EL (cell line): ENCODE results near the gene HTRA1.

Experiments used
- DNase-seq: peaks from one replicate; pipeline ENCODE4 v3.0.0-alpha.2; 2016

The HTRA1 gene

DNA sequence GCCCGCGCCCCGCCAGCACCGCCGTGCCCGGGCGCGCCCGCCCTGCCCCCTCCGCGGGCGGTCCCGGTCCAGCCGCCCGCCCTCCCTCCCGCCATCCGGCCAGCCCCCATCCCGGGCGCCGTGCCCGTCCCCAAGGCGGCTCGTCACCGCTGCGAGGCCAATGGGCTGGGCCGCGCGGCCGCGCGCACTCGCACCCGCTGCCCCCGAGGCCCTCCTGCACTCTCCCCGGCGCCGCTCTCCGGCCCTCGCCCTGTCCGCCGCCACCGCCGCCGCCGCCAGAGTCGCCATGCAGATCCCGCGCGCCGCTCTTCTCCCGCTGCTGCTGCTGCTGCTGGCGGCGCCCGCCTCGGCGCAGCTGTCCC lies at the start of gene HTRA1:
HTRA1 (plus strand) TSS at position 187 of the 362 bp plus-strand sequence; CDS start at position 287, 100 bp downstream.
- peak; percentile 58 for DNase-seq

DNA sequence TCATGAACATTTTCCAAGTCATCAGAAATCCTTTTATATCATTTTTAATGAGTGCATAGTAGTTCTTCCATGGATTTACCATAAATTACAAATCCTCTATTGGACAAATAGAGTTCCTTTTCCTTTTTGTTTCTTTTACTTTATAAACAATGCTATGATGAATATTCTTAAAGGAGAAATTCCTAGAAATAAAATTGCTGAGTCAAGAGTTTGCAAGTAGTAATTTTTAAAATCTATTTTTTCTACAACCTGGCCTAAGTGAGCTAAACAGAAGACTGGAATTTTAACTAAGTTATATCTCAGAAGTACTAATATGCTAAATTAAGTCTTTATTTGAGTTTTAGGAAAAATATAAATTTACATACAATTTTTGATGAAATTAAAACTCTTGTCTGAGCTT lies 48.0 kb upstream of the HTRA1 start:
- no peak for DNase-seq

GRCh38 chr10:122417667-122418066 lies 43.7 kb upstream of the HTRA1 start:
- DNase-seq = no peak

DNA sequence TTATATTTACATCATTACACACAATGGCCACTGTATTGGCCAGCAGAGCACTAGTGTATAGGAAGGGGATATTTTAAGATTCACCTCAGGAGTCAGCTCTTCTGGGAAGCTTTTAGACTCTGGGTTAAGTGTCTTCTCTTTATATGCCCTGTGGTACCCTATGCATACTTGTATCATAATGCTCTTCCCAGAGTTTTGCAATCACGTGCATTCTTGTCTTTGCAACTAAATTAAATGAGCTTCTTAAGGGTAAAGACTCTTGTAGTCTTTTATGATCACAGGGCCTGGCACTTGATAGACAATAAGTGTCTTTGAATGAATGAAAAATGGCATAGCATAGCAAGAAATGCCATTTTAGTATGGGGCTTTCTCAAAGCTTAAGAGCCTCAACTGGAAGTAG lies 42.3 kb upstream of the HTRA1 start:
- DNase-seq = no peak

DNA sequence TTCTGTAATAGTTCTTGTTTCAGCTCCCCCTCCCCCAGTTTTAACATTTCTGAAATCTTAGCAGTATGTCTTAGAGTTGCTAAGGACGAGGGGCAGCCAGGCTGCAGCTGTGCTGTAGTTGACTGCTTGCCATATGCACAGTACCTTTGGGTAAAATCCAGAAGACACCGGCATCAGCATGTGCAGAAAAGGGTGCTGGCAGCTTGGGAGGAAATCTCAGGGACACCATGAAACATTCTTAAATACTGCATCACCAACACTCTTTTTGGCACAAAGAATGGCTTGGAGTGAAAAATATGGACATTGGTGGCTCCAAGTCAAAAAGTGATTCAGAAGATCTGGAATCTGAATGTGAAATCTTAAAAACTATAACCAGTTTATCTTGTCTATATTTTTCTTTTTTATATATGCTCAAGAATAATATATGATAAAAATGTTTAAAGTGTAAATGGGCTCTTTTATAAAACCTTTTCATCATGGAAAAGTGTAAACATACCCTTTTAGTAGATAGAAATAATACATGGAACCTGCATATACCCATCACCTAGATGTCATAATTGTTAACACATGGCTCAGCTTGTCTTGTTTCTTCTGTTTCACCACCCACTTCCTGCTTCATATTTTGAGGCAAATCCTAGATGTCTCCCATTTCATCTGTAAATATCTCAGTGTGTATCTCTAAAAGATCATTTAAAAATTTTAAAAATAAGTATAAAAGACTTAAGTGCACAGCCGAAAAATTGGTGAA lies 41.3 kb upstream of the HTRA1 start:
- DNase-seq = peak; percentile 66

DNA sequence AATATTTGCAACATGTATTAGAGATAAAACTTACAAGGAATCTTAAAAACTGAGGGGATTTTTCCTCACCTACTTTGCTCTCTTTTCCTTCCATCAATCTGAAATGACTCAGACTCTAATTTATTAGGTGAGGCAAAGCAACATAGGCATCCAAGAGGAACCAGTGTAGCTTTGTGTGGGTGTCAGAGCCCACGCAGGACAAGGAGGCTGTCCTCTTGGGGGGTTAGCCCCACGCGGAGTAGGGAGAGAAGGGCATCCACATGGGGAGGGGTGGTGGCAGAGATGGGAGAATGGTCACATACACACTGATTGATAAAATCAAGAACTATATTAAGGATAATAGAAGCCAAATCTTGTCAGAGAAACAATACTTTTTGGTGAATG lies 40.7 kb upstream of the HTRA1 start:
- peak; percentile 11 for DNase-seq

- peak; percentile 2 for DNase-seq
Measured at GRCh38 chr10:122421054-122421625, 40.2 kb upstream of the HTRA1 start.

DNA sequence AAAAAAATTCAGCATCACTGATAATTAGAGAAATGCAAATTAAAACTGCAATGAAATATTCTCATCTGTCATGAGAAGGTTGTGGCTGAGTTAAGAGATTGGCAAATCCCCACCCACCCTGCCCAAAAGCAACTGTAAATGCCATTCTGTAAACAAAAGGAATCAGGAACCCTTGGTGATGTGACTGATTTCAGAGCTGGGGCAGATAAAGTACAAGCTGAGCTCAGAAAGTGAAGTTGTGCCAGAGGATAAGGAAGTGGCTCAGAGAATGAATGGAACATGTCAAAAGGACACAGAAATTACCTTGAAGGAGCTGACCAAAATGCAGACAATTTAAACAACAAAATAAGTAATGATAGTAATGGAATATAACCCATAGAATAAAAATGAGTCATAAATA lies 39.6 kb upstream of the HTRA1 start:
- DNase-seq = no peak

DNA sequence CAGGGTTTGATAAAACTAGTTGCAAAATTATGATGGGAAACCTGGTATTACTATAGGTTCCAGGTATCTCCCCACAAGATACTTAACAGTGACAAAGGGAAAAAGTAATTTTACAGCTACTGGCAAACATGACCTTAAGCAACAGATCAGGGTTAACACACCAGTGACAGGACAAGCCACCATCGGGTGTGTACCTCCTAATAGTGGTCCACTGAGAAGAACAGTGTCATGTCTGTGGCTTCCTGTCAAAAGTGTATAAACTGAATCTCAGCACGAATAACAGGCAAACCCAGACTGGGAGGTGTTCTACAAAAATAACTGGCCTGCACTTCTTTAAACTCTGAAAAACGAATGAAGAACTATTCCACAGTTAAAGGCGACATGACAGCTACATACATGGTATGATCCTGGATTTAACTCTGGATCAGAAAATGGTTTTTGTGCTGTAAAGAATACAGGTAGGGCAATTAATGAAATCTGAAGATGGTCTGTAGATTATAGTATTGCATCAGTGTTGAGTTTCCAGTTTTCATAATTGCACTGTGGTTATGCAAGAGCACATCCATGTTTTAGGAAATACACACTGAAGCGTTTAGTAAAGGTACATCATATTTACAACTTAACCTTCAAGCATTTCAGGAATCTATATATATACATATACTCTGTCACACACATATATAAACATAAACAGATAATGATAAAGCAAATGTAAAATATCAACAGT lies 38.9 kb upstream of the HTRA1 start:
- no peak for DNase-seq

GRCh38 chr10:122424059-122424458 lies 37.3 kb upstream of the HTRA1 start:
- DNase-seq = no peak

- DNase-seq = no peak
Measured at GRCh38 chr10:122426829-122427228, 34.5 kb upstream of the HTRA1 start.

DNA sequence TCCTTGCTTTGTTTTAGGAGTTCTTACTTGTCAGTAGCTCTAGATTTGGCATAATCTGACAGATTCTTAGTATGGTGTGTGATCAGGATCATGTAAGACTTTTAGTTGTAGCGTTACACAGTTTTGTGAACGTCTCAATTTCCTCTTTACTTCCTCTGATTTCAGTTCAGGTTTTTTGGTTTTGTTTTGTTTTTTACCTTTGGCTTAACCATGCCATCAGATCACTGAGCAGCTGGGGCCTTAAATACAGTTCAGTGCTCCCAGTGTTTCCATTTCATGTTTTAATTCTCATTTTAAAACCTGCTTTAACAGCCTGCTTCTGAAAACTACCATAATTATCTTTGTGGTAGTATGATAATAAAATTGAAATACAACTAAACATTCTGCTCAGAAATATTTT lies 34.1 kb upstream of the HTRA1 start:
- DNase-seq = no peak

- DNase-seq = peak; percentile 50
Measured at GRCh38 chr10:122435212-122435827, 26.0 kb upstream of the HTRA1 start.

DNA sequence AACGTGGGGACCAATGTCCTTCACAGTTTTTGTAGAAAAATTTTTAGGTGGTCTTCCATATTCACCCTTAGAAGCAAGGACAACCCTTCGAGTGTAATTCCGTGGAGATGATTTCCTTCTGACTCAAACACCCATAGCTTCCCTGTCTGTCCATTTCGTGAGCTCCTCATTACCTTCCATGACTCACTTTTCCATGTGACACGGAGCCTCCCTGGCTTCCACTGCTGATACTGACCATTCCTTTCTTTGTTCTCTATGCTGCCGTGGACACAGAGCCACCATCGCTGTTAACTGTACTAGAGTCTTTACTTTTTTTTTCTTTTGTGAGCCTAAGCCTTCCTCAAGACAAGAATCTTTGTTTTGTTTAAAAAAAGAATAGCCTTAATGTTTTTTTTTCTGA lies 19.4 kb upstream of the HTRA1 start:
- peak; percentile 53 for DNase-seq

DNA sequence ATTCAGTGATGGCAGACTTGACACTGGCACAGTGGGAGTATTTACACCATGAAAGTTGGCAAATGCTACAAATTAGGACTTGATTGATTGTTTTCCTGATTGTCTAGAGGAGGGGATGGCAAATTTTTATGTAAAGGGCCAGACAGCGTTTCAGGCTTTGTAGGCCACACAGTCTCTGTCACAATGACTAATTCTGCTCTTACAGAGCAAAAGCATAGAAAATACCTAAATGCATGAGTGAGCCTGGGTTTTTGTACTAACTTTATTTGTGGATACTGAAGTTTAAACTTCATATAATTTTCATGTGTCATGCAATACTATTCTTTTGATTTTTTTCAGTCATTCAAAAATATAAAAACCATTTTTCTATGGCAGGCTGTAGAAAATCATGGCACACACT lies 15.9 kb upstream of the HTRA1 start:
- DNase-seq = no peak

DNA sequence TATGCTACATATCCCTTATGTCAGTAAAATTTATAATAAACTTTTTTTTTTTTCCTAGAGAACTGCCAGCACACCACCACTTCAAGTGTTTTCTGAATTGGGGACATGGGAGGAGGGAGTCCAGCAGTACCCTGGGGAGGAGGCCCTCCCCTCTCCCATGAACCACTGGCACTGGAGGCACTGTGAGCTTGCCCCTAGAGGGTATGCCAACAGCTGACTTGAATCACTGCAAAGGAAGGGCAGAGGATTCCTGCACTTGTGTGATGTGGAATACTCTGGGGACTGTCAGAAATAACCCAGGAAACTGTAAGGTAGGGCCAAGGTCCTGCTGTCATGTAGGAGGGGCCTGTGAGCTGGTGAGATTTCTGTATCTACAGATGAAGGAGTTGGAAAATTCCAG lies 15.4 kb upstream of the HTRA1 start:
- DNase-seq = no peak

GRCh38 chr10:122446668-122447423 lies 14.5 kb upstream of the HTRA1 start:
- no peak for DNase-seq

DNA sequence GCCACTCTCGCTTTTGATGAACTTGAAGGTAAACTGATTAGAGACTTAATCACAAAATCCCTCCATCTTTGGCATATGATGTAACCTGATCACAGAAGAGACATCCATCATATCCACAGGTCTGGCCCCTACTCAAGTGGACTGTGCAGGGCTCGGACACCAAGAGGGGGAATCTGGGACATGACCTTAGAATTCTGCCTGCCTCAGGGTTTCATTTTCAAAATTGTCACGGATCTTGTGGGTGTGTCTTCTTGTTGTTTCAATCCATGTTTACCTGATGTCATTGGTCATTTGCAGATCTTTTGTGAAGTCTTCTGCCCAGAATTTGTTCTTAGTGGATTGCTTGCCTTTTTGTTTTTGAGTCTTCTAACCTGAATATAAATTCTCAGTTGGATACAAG lies 12.8 kb upstream of the HTRA1 start:
- DNase-seq = no peak

DNA sequence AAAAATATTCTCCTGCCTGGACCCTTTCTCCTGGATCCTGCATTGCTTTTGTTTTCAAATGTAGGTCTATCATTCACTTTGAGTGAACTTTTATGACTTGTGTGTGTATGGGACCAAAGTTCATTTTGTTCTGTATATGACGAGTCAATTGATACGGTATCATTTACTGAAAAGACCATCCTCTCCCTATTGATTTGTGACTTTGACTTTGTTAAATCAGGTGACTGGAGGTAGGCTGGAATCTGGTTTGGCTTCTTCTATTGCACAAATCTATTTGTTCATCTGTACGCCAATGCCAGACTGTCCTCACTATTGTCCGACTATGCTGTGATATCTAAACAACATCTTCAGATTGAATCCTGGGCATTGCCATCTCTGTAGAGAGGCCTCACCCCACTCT lies 12.2 kb upstream of the HTRA1 start:
- DNase-seq = no peak

DNA sequence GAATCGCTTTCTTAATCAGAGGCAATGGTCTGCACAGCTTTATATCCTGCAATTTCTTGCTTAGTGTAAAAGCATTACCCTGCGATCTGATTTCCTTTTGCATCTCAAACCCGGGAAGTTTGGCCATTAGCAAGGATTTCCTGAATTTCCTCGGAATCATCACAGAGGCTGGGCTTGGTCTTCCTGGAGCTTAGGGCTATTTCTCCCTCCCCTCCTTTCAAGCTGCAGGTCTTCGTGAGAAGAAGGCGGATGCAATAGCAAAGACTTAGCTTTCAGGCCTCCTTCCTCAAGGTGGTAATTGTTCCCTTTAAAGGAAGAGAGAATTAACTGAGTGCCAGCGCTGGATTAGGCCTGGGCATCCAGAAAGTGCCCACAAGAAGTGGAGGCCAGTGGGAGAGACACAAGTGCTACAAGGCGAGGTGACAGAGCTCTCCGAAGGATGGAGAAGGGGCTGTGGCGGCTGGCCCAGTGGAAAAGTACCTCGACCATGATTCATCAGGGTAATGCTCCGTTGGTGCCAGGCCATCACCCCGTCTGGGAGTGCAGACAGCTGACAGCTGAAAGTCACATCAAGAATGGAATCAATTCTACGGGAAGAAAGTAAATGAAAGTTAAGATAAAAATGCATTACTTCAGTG lies 10.9 kb upstream of the HTRA1 start:
- no peak for DNase-seq

DNA sequence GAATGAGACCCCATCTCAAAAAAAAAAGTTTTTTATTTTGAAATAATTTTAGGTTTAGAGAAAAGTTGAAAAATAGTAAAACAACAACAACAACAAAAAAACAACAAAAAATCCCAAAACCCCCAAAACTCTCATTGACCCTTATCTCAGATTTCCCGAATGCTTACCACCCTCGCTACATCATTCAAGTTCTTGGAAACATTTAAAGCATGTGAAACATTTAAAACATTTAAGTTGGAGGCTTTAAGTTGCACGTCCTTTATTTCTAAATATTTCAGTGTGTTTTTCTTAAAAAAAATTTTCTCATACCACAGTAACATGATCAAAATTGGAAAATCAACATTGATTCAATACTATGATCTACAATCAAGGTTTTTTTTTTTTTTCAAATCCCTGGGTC lies 7.3 kb upstream of the HTRA1 start:
- no peak for DNase-seq

GRCh38 chr10:122454603-122455080 lies 6.7 kb upstream of the HTRA1 start, which contains the start of gene ARMS2:
Gene ARMS2, plus strand, starts transcription at chr10:122454653. Its CDS starts 75 bp downstream, at chr10:122454728.
- DNase-seq = no peak
